HG03565 (cell line): ENCODE data around the gene DLX1.
"Not testable (repeated sequence)": the region's sequence is repeated elsewhere in the genome, so short reads cannot be mapped to it uniquely, and the experiment has no call there.

Source experiments
- ATAC-seq: cut with Tn5 transposase; IDR thresholded peaks from one replicate; pipeline ENCODE4 v1.9.1; 2021; ENCODE audit warnings: mild to moderate bottlenecking, moderate library complexity; ENCODE audit not compliant: unreplicated experiment

The DLX1 gene

GRCh38 chr2:172085460-172086159 lies at the start of gene DLX1:
Gene DLX1, plus strand, starts transcription at chr2:172085507. Its CDS starts 171 bp downstream, at chr2:172085678.
- no peak for ATAC-seq

GRCh38 chr2:172038121-172038520 lies 47.2 kb upstream of the DLX1 start:
- no peak for ATAC-seq

- no peak for ATAC-seq
Measured at GRCh38 chr2:172038604-172039003, 46.7 kb upstream of the DLX1 start.

GRCh38 chr2:172039011-172039704 lies 46.1 kb upstream of the DLX1 start:
- no peak for ATAC-seq

- ATAC-seq: no peak
Measured at GRCh38 chr2:172040311-172040710, 45.0 kb upstream of the DLX1 start.

- ATAC-seq: no peak
Measured at GRCh38 chr2:172046080-172046678, 39.1 kb upstream of the DLX1 start.

- no peak for ATAC-seq
Measured at GRCh38 chr2:172046866-172047565, 38.3 kb upstream of the DLX1 start.

GRCh38 chr2:172047566-172048507 lies 37.5 kb upstream of the DLX1 start:
- no peak for ATAC-seq

- ATAC-seq: no peak
Measured at GRCh38 chr2:172048508-172049503, 36.5 kb upstream of the DLX1 start.

- ATAC-seq: no peak
Measured at GRCh38 chr2:172049567-172050120, 35.7 kb upstream of the DLX1 start.

GRCh38 chr2:172050479-172051125 lies 34.7 kb upstream of the DLX1 start:
- no peak for ATAC-seq

GRCh38 chr2:172052000-172052983 lies 33.0 kb upstream of the DLX1 start:
- ATAC-seq: no peak

- ATAC-seq: no peak
Measured at GRCh38 chr2:172053486-172053885, 31.8 kb upstream of the DLX1 start.

GRCh38 chr2:172056293-172056692 lies 29.0 kb upstream of the DLX1 start:
- ATAC-seq: no peak

GRCh38 chr2:172058660-172059059 lies 26.6 kb upstream of the DLX1 start:
- ATAC-seq: no peak

- not testable (repeated sequence) for ATAC-seq
Measured at GRCh38 chr2:172060118-172060517, 25.2 kb upstream of the DLX1 start.

- no peak for ATAC-seq
Measured at GRCh38 chr2:172062402-172063004, 22.8 kb upstream of the DLX1 start.
